ENCODE measurements around the gene OR8J1. TPM values are rescaled to one million over a fixed set of nuclear protein-coding genes. Genes with fewer than 3 reads are reported as not detected.

Gene OR8J1
- not detected in 2 replicates for polyA plus RNA-seq (2011; rRNA removed)
- not detected in 2 replicates for polyA minus RNA-seq (2011; rRNA and poly(A)+ RNA removed)

- Histone ChIP-seq H3K9me3 (ENCODE audit: control insufficient read depth, insufficient read depth, low read length) (peaks cover 2% of the 10 kb centered on the region; the same call in 1 of the 2 replicates), H3K4me3 (ENCODE audit: low read depth, low read length) (no peak within 1 kb of the TSS), H3K27me3 (ENCODE audit: control insufficient read depth, insufficient read depth, low read length) (no peaks in the 10 kb centered on the region), H3K27ac (ENCODE audit: low read depth, low read length) (no peak within 1 kb of the TSS)
- TF ChIP-seq CTCF (IDR thresholded peaks at IDR 0.05; ENCODE audit: low read depth, low read length): no peak
- ChIA-PET CTCF (no interaction called here), POLR2A (no interaction called here)
- no peak for DNase-seq (ENCODE audit: low read depth, low spot score)
Measured at GRCh38 chr11:56353991-56354390, at the start of gene OR8J1. TSS of gene OR8J1 (plus strand) at chr11:56354291. CDS start at chr11:56360247, 5,956 bp downstream.

GRCh38 chr11:56307836-56308235, 46.3 kb upstream of the OR8J1 start:
- CTCF ChIA-PET: no interaction called here
- Histone ChIP-seq H3K9me3 (ENCODE audit: control insufficient read depth, insufficient read depth, low read length) (peaks cover 17% of the 10 kb centered on the region; the same call in 1 of the 2 replicates), H3K4me3 (ENCODE audit: low read depth, low read length) (no peak overlapping the region), H3K27me3 (ENCODE audit: control insufficient read depth, insufficient read depth, low read length) (no peaks in the 10 kb centered on the region), H3K27ac (ENCODE audit: low read depth, low read length) (no peak overlapping the region)
- no peak for DNase-seq (ENCODE audit: low read depth, low spot score)
- POLR2A ChIA-PET: no interaction called here
- no peak for TF ChIP-seq CTCF (IDR thresholded peaks at IDR 0.05; ENCODE audit: low read depth, low read length)

GRCh38 chr11:56314844-56315243, 39.2 kb upstream of the OR8J1 start, which contains the start of gene OR8K3:
TSS of gene OR8K3 (plus strand) at chr11:56315144. CDS start at chr11:56318307, 3,163 bp downstream.
- no peaks in the 10 kb centered on the region for H3K27me3 ChIP-seq (ENCODE audit: control insufficient read depth, insufficient read depth, low read length)
- no peak for DNase-seq (ENCODE audit: low read depth, low spot score)
- no peak within 1 kb of the TSS for H3K4me3 ChIP-seq (ENCODE audit: low read depth, low read length)
- no peak within 1 kb of the TSS for H3K27ac ChIP-seq (ENCODE audit: low read depth, low read length)
- peaks cover 3% of the 10 kb centered on the region; the same call in 1 of the 2 replicates for H3K9me3 ChIP-seq (ENCODE audit: control insufficient read depth, insufficient read depth, low read length)
- no peak for TF ChIP-seq CTCF (IDR thresholded peaks at IDR 0.05; ENCODE audit: low read depth, low read length)
- ChIA-PET POLR2A (no interaction called here), CTCF (no interaction called here)

- no peak for TF ChIP-seq CTCF (IDR thresholded peaks at IDR 0.05; ENCODE audit: low read depth, low read length)
- Histone ChIP-seq H3K4me3 (ENCODE audit: low read depth, low read length) (no peak overlapping the region), H3K9me3 (ENCODE audit: control insufficient read depth, insufficient read depth, low read length) (peaks cover 16% of the 10 kb centered on the region), H3K27me3 (ENCODE audit: control insufficient read depth, insufficient read depth, low read length) (no peaks in the 10 kb centered on the region), H3K27ac (ENCODE audit: low read depth, low read length) (no peak overlapping the region)
- ChIA-PET POLR2A (no interaction called here), CTCF (no interaction called here)
- DNase-seq (ENCODE audit: low read depth, low spot score): no peak
Measured at GRCh38 chr11:56331861-56332491, 22.1 kb upstream of the OR8J1 start.

- H3K27ac ChIP-seq (ENCODE audit: low read depth, low read length): no peak overlapping the region
- no peak for TF ChIP-seq CTCF (IDR thresholded peaks at IDR 0.05; ENCODE audit: low read depth, low read length)
- peaks cover 20% of the 10 kb centered on the region for H3K9me3 ChIP-seq (ENCODE audit: control insufficient read depth, insufficient read depth, low read length)
- DNase-seq (ENCODE audit: low read depth, low spot score): no peak
- H3K4me3 ChIP-seq (ENCODE audit: low read depth, low read length): no peak overlapping the region
- POLR2A ChIA-PET: no interaction called here
- CTCF ChIA-PET: no interaction called here
- no peaks in the 10 kb centered on the region for H3K27me3 ChIP-seq (ENCODE audit: control insufficient read depth, insufficient read depth, low read length)
Measured at GRCh38 chr11:56333156-56333555, 20.9 kb upstream of the OR8J1 start.
